GM23338 (cell line): Measurements from ENCODE around the gene CAT. TPM values are rescaled to one million over a fixed set of nuclear protein-coding genes. Genes with fewer than 3 reads are reported as not detected.
"Not testable (repeated sequence)": the region's sequence is repeated elsewhere in the genome, so short reads cannot be mapped to it uniquely, and the experiment has no call there.

ENCODE experiments used
- ATAC-seq: fragments of 200-7000 bp; cut with Tn5 transposase; 3 replicates; pipeline ENCODE4 v1.9.1; 2020
- DNase-seq: peaks from one replicate; pipeline ENCODE4 v3.0.0-alpha.2; 2015; ENCODE audit warnings: low spot score
- H2AFZ ChIP-seq: fragments of 200-600 bp; sonication (generic); 2 replicates; pipeline ENCODE4 v1.8.0; 2016; ENCODE audit warnings: antibody characterized with exemption, mild to moderate bottlenecking, moderate library complexity
- H3F3A ChIP-seq: fragments of 200-600 bp; sonication (generic); replicated peaks from 2 replicates; pipeline ENCODE4 v1.8.0; 2017; ENCODE audit warnings: antibody characterized with exemption, mixed run types, low read depth
- H3K27ac ChIP-seq: fragments of 200-600 bp; sonication (generic); 2 replicates; pipeline ENCODE4 v1.6.1; 2016; ENCODE audit warnings: low read depth
- H3K27me3 ChIP-seq: fragments of 200-600 bp; sonication (generic); 2 replicates; pipeline ENCODE4 v1.8.0; 2016; ENCODE audit warnings: mild to moderate bottlenecking, mixed run types, moderate library complexity; ENCODE audit not compliant: insufficient read depth
- H3K36me3 ChIP-seq: fragments of 200-600 bp; sonication (generic); 2 replicates; pipeline ENCODE4 v1.8.0; 2016; ENCODE audit warnings: mild to moderate bottlenecking; ENCODE audit not compliant: insufficient read depth
- H3K4me1 ChIP-seq: fragments of 200-600 bp; sonication (generic); 2 replicates; pipeline ENCODE4 v1.8.0; 2016; ENCODE audit warnings: mild to moderate bottlenecking, moderate library complexity; ENCODE audit not compliant: insufficient read depth
- H3K4me2 ChIP-seq: fragments of 200-600 bp; sonication (generic); 2 replicates; pipeline ENCODE4 v1.7.1; 2017; ENCODE audit warnings: mixed run types
- H3K4me3 ChIP-seq: fragments of 200-600 bp; sonication (generic); 2 replicates; pipeline ENCODE4 v1.6.1; 2016; ENCODE audit warnings: mixed run types
- H3K79me2 ChIP-seq: fragments of 200-600 bp; sonication (generic); replicated peaks from 2 replicates; pipeline ENCODE4 v1.8.0; 2017; ENCODE audit warnings: mild to moderate bottlenecking; ENCODE audit not compliant: insufficient read depth
- H3K9me2 ChIP-seq: fragments of 200-600 bp; sonication (generic); 2 replicates; pipeline ENCODE4 v1.8.0; 2017; ENCODE audit not compliant: insufficient read depth
- H4K20me1 ChIP-seq: fragments of 200-600 bp; sonication (generic); replicated peaks from 2 replicates; pipeline ENCODE4 v1.8.0; 2017; ENCODE audit warnings: mild to moderate bottlenecking; ENCODE audit not compliant: insufficient read depth
- H3K27ac Mint-ChIP-seq: 2 replicates; pipeline ENCODE4 v1.8.0; 2020; ENCODE audit warnings: inconsistent platforms, mild to moderate bottlenecking, moderate library complexity, mixed read lengths
- H3K27me3 Mint-ChIP-seq: 3 replicates; pipeline ENCODE4 v1.8.0; 2022; ENCODE audit warnings: low read depth, mild to moderate bottlenecking, moderate library complexity, mixed read lengths, inconsistent platforms; ENCODE audit not compliant: insufficient read depth, poor library complexity
- H3K36me3 Mint-ChIP-seq: 3 replicates; pipeline ENCODE4 v1.8.0; 2021; ENCODE audit warnings: low read depth, mild to moderate bottlenecking, inconsistent platforms, moderate library complexity, mixed read lengths
- H3K4me1 Mint-ChIP-seq: 3 replicates; pipeline ENCODE4 v1.8.0; 2020; ENCODE audit warnings: mild to moderate bottlenecking, inconsistent platforms, mixed read lengths
- H3K4me3 Mint-ChIP-seq: 3 replicates; pipeline ENCODE4 v1.8.0; 2021; ENCODE audit warnings: moderate library complexity, mild to moderate bottlenecking, inconsistent platforms, mixed read lengths
- H3K9me3 Mint-ChIP-seq: 3 replicates; pipeline ENCODE4 v1.8.0; 2020; ENCODE audit warnings: moderate library complexity, mild to moderate bottlenecking, inconsistent platforms, mixed read lengths
- CREB1 ChIP-seq: fragments of 250-450 bp; sonication (Bioruptor Pico); IDR thresholded peaks from 2 replicates; pipeline ENCODE4 v1.5.0; 2020; ENCODE audit warnings: low read depth, mild to moderate bottlenecking, moderate library complexity
- ETS1 ChIP-seq: IDR thresholded peaks from 2 replicates; pipeline ENCODE4 v1.6.1; 2016; ENCODE audit warnings: antibody characterized with exemption
- JUNB ChIP-seq: IDR thresholded peaks from one replicate; pipeline ENCODE4 v1.6.1; 2016; ENCODE audit warnings: antibody characterized with exemption; ENCODE audit not compliant: unreplicated experiment
- NANOG ChIP-seq: IDR thresholded peaks from 2 replicates; pipeline ENCODE4 v1.6.1; 2016; ENCODE audit warnings: antibody characterized with exemption, borderline replicate concordance
- ZNF114 ChIP-seq: fragments of 250-450 bp; sonication (Bioruptor Pico); IDR thresholded peaks from 2 replicates; pipeline ENCODE4 v1.5.0; 2020; ENCODE audit warnings: mild to moderate bottlenecking, moderate library complexity
- ZNF331 ChIP-seq: fragments of 250-450 bp; sonication (Bioruptor Pico); IDR thresholded peaks from 2 replicates; pipeline ENCODE4 v1.5.0; 2020; ENCODE audit warnings: low read depth, mild to moderate bottlenecking, moderate library complexity
- polyA plus RNA-seq: library from polyadenylated mRNA; unstranded; fragments of >200 nt; fragmentation: Nextera tagmentation; extraction: Ambion mirVana; gene quantifications from 2 replicates; pipeline ENCODE4 v1.2.1, GENCODE V29; 2016
- total RNA-seq: library from RNA; depleted of rRNA; stranded (reverse); fragments of >200 nt; shearing (Covaris generic); gene quantifications from 2 replicates; pipeline ENCODE4 v1.2.3, GENCODE V29; 2014

The CAT gene
- total and polyA plus RNA-seq, 2 experiments from 2014 or later = 15.9 to 24.0 TPM

GRCh38 chr11:34423300-34423699, 15.4 kb upstream of the CAT start:
- Histone ChIP-seq H4K20me1 (no peaks in the 10 kb centered on the region), H3K36me3 (no peaks in the 10 kb centered on the region), H3K4me3 (no peak overlapping the region), H2AFZ (no peak overlapping the region), H3K4me1 (no peaks in the 10 kb centered on the region), H3F3A (no peaks in the 10 kb centered on the region), H3K79me2 (no peaks in the 10 kb centered on the region), H3K27me3 (no peaks in the 10 kb centered on the region), H3K9me2 (no peaks in the 10 kb centered on the region), H3K4me2 (no peak overlapping the region), H3K27ac (no peak overlapping the region)
- TF ChIP-seq JUNB = no peak
- TF ChIP-seq ZNF331 (CRISPR knock-in tag) = no peak
- no peak for TF ChIP-seq CREB1 (CRISPR knock-in tag)
- TF ChIP-seq ETS1 = no peak
- Mint-ChIP-seq H3K27ac (no peak overlapping the region), H3K4me3 (no peak overlapping the region), H3K27me3 (no peaks in the 10 kb centered on the region), H3K9me3 (no peaks in the 10 kb centered on the region), H3K36me3 (no peaks in the 10 kb centered on the region), H3K4me1 (no peaks in the 10 kb centered on the region)
- no peak for DNase-seq
- ATAC-seq = no peak

- not testable (repeated sequence) for H3K4me1 ChIP-seq, H3K36me3 Mint-ChIP-seq, H2AFZ ChIP-seq, H3K36me3 ChIP-seq, H3K4me2 ChIP-seq, H4K20me1 ChIP-seq, H3F3A ChIP-seq, H3K79me2 ChIP-seq, H3K4me3 Mint-ChIP-seq, H3K27me3 Mint-ChIP-seq, DNase-seq, H3K27me3 ChIP-seq, H3K27ac ChIP-seq, H3K9me3 Mint-ChIP-seq, ATAC-seq, H3K4me3 ChIP-seq, H3K4me1 Mint-ChIP-seq, H3K27ac Mint-ChIP-seq, H3K9me2 ChIP-seq
These were observed 13.9 kb upstream of the CAT start for GRCh38 chr11:34424826-34425225.

- DNase-seq (no peak), ATAC-seq (no peak)
- Mint-ChIP-seq H3K9me3 (no peaks in the 10 kb centered on the region), H3K27ac (no peak overlapping the region), H3K27me3 (no peaks in the 10 kb centered on the region), H3K4me1 (no peaks in the 10 kb centered on the region), H3K4me3 (no peak overlapping the region), H3K36me3 (no peaks in the 10 kb centered on the region)
- Histone ChIP-seq H3K79me2 (no peaks in the 10 kb centered on the region), H3K9me2 (no peaks in the 10 kb centered on the region), H3K27me3 (no peaks in the 10 kb centered on the region), H3F3A (no peaks in the 10 kb centered on the region), H3K4me1 (no peaks in the 10 kb centered on the region), H3K4me2 (no peak overlapping the region), H2AFZ (no peak overlapping the region), H3K4me3 (no peak overlapping the region), H4K20me1 (no peaks in the 10 kb centered on the region), H3K27ac (no peak overlapping the region), H3K36me3 (no peaks in the 10 kb centered on the region)
- TF ChIP-seq ZNF114 (CRISPR knock-in tag) (no peak), NANOG (no peak)
These were observed 13.4 kb upstream of the CAT start for GRCh38 chr11:34425360-34425759.
